GM10248 (cell line): Measurements from ENCODE around the gene CREBZF.
A peak's percentile ranks its signal among the peaks of the same experiment; 100 is the strongest.
"Not testable (repeated sequence)": the region's sequence is repeated elsewhere in the genome, so short reads cannot be mapped to it uniquely, and the experiment has no call there.

Source experiments
- CTCF ChIA-PET: fragments of 300-600 bp; sonication (Branson Sonifier 250); formaldehyde crosslinking; extraction: SDS; loops from one replicate; lab custom pipeline; 2021; ENCODE audit warnings: antibody characterized with exemption; lab: Yijun Ruan, JAX
- POLR2A ChIA-PET: fragments of 350-650 bp; sonication (Branson Sonifier 250); formaldehyde crosslinking; extraction: SDS; loops from one replicate; lab custom pipeline; 2020; ENCODE audit warnings: antibody characterized with exemption; lab: Yijun Ruan, JAX
- DNase-seq: peaks from one replicate; pipeline ENCODE4 v3.0.0; 2012; ENCODE audit errors: extremely low spot score
- CTCF ChIP-seq: IDR thresholded peaks from 2 replicates; pipeline ENCODE4 v1.5.1; 2012; ENCODE audit warnings: mild to moderate bottlenecking, low read depth; ENCODE audit errors: extremely low read depth, missing control alignments, control extremely low read depth

CREBZF gene

DNA sequence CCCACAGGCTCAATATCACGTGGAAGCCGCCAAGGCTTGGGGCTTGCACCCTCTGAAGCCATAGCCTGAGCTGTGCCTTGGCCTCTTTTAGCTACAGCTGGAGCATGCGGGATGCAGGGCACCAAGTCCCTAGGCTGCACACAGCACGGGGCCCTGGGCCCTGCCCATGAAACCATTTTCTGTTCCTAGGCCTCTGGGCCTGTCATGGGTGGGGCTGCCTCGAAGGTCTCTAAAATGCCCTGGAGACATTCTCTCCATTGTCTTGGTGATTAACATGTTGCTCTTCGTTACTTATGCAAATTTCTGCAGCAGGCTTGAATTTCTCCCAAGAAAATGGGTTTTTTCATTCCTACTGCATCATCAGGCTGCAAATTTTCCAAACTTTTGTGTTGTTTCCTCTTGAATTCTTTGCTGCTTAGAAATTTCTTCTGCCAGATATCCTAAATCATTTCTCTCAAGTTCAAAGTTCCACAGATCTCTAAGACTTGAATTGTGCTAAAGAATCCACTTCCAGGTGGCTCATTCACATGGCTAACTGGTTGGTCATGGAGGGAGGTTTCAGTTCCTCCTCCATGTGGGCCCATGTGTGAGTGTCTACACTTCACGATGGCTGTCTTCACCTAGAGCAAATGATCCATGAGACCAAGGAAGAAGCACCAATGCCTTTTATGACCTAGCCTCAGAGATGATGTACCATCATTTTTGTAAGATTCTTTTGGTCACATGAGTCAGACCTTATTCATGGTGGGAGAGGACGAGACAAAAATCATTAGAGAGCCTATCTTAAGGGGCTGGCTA lies 7.4 kb upstream of the CREBZF start:
- ChIA-PET POLR2A (no interaction called here), CTCF (interaction anchor here (1.0 to 1.6 kb wide), 2 partner anchors 9 to 36 kb away, joined by 3 to 4 read pairs; no protein-coding TSS in a partner anchor)
- no peak for TF ChIP-seq CTCF
- no peak for DNase-seq

DNA sequence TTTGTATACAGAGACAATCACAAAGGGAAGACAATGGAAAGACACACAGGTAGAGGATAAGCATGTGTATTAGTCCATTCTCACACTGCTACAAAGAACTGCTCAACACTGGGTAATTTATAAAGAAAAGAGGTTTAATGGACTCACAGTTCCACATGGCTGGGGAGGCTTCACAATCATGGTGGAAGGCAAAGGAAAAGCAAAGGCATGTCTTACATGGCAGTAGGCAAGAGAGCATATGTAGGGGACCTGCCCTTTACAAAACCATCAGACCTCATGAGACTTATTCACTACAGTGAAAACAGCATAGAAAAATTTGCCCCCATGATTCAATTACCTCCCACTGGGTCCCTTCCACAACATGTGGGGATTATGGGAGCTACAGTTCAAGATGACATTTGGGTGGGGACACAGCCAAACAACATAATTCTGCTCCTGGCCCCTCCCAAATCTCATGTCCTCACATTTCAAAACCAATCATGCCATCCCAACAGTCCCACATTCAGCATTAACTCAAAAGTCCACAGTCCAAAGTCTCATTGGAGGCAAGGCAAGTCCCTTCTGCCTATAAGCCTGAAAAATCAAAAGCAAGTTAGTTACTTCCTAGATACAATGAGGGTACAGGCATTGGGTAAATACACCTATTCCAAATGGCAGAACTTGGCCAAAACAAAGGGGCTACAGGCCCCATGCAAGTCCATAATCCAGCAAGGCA lies 6.2 kb upstream of the CREBZF start:
- DNase-seq, POLR2A ChIA-PET: not testable (repeated sequence)
- CTCF ChIA-PET = interaction anchor here (1.0 kb wide), 1 partner anchor 9 kb away, joined by 3 read pairs; no protein-coding TSS in a partner anchor

DNA sequence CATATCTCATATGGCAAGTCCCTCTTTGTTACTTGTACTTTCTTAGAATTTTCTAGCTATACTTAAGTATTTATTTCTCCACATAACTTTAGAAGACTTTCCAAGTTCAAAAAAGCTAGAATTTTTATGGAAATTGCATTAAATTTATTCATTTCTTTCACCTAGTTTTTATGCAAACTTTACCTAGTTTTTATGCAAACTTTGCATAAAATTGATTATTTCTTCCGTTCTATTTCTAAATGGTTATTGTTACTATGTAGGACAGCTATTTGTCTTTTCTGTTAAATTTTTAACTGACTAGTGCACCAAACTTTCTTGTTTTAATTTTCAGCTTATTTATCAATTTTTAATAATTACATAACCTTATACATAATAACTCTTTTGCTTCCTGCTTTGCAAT lies 3.2 kb upstream of the CREBZF start:
- ChIA-PET CTCF (interaction anchor here (0.8 to 1.6 kb wide), 3 partner anchors 11 to 24 kb away, joined by 3 to 5 read pairs (median 4); no protein-coding TSS in a partner anchor), POLR2A (interaction anchor here (1.1 kb wide), 1 partner anchor 13 kb away, joined by 4 read pairs; no protein-coding TSS in a partner anchor)
- DNase-seq = no peak
- TF ChIP-seq CTCF = no peak

DNA sequence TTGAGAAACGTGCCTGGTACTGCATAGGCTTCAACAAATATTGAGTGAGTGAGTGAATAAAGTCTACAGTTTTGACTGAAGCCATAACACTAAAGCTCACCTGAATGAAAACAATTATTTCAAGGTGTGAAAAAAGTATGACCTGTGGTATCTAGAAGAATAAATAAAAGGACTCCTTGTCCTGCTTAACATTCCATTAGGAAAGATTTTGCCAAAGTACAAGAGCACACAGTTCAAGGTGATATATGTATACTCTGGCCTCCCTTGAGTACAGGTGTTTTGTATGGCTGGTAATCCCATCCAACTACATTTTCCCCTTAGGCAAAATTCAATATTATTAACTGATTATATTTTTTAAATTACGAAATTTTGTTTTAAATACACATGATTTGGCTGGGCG lies 1.8 kb upstream of the CREBZF start:
- CTCF ChIA-PET = no interaction called here
- POLR2A ChIA-PET = no interaction called here
- DNase-seq = no peak
- no peak for TF ChIP-seq CTCF

GRCh38 chr11:85665733-85666132 lies 804 bp upstream of the CREBZF start:
- POLR2A ChIA-PET = no interaction called here
- CTCF ChIA-PET = no interaction called here
- no peak for DNase-seq
- no peak for TF ChIP-seq CTCF

GRCh38 chr11:85663753-85664614 lies 945 bp downstream of the CREBZF start:
- DNase-seq = peak; percentile 82
- CTCF ChIA-PET = interaction anchor here (1.0 to 2.9 kb wide), 11 partner anchors 9 to 36 kb away, joined by 3 to 27 read pairs (median 4); partner anchors contain the start of genes TMEM126A and TMEM126B
- peak; percentile 51 for TF ChIP-seq CTCF
- POLR2A ChIA-PET = interaction anchor here (0.6 to 2.7 kb wide), 2 partner anchors 15 to 16 kb away, joined by 8 to 11 read pairs; partner anchors contain the start of gene TMEM126A
